H1 (cell line): ENCODE data around the gene P2RY14. TPM values are rescaled to one million over a fixed set of nuclear protein-coding genes. Genes with fewer than 3 reads are reported as not detected.

Experiments used
- CTCF ChIA-PET: fragments of 300-600 bp; sonication (Branson Sonifier 250); formaldehyde crosslinking; loops from one replicate; lab custom pipeline; 2021; ENCODE audit not compliant: partially characterized antibody; lab: Charles Lee
- POLR2A ChIA-PET: fragments of 300-600 bp; sonication (Branson Sonifier 250); formaldehyde crosslinking; loops from one replicate; lab custom pipeline; 2021; ENCODE audit warnings: inconsistent platforms; ENCODE audit not compliant: partially characterized antibody; lab: Charles Lee
- DNase-seq, 2 experiments: peaks; one replicate each; pipeline versions ENCODE4 v3.0.0 to v3.0.0-alpha.2; 2010 to 2022; ENCODE audit warnings: low spot score in 2 of 2, low read depth in 1 of 2, mixed read lengths in 1 of 2
- FAIRE-seq: peaks from 2 replicates; lab custom pipeline; 2011; peaks lifted over from hg19 to GRCh38; lab: Jason Lieb, UNC
- H2AFZ ChIP-seq: 2 replicates; pipeline ENCODE4 v1.8.1; 2012; ENCODE audit warnings: low read length, inconsistent platforms
- H2AK5ac ChIP-seq: 2 replicates; pipeline ENCODE4 v1.6.1; 2013; ENCODE audit warnings: low read depth, low read length
- H2BK120ac ChIP-seq: replicated peaks from 2 replicates; pipeline ENCODE3; 2013; ENCODE audit warnings: low read depth, low read length, inconsistent platforms
- H2BK12ac ChIP-seq: 2 replicates; pipeline ENCODE4 v1.6.1; 2013; ENCODE audit warnings: low read depth, low read length
- H2BK15ac ChIP-seq: 2 replicates; pipeline ENCODE4 v1.6.1; 2013; ENCODE audit warnings: low read length
- H2BK20ac ChIP-seq: 2 replicates; pipeline ENCODE4 v1.6.1; 2013; ENCODE audit warnings: low read length
- H2BK5ac ChIP-seq: 2 replicates; pipeline ENCODE4 v1.6.1; 2013; ENCODE audit warnings: low read depth, low read length
- H3K14ac ChIP-seq: 2 replicates; pipeline ENCODE4 v1.6.1; 2013; ENCODE audit warnings: inconsistent platforms; ENCODE audit not compliant: insufficient read length
- H3K18ac ChIP-seq: 2 replicates; pipeline ENCODE4 v1.6.1; 2013; ENCODE audit warnings: low read length; ENCODE audit errors: extremely low read depth
- H3K23ac ChIP-seq: 2 replicates; pipeline ENCODE4 v1.6.1; 2013; ENCODE audit warnings: inconsistent platforms; ENCODE audit not compliant: insufficient read length
- H3K23me2 ChIP-seq: 2 replicates; pipeline ENCODE4 v1.6.1; 2013; ENCODE audit warnings: low read depth, low read length
- H3K27ac ChIP-seq: 2 replicates; pipeline ENCODE4 v1.6.1; 2011; ENCODE audit warnings: low read depth, low read length, inconsistent platforms
- H3K27me3 ChIP-seq, 4 experiments: replicated peaks in 1 of 4; 1 replicate in 1 of 4; 2 replicates in 3 of 4; pipeline versions ENCODE4 v1.6.1 to v1.8.1; 2011 to 2013; ENCODE audit warnings: low read length in 3 of 4, mild to moderate bottlenecking in 3 of 4, inconsistent platforms in 2 of 4, mixed read lengths in 2 of 4, moderate library complexity in 1 of 4; ENCODE audit not compliant: control insufficient read depth in 3 of 4, insufficient read depth in 3 of 4; ENCODE audit errors: extremely low read depth in 1 of 4
- H3K36me3 ChIP-seq, 4 experiments: 2 replicates each; pipeline versions ENCODE4 v1.6.1 to v1.8.1; 2011 to 2013; ENCODE audit warnings: mild to moderate bottlenecking in 4 of 4, low read length in 3 of 4, moderate library complexity in 2 of 4, control low read depth in 1 of 4, inconsistent platforms in 1 of 4; ENCODE audit not compliant: insufficient read depth in 4 of 4, control insufficient read depth in 2 of 4
- H3K4ac ChIP-seq: replicated peaks from 2 replicates; pipeline ENCODE3; 2013; ENCODE audit warnings: low read length, low read depth, mixed read lengths, inconsistent platforms; ENCODE audit not compliant: insufficient read length
- H3K4me1 ChIP-seq, 4 experiments: replicated peaks in 1 of 4; 1 replicate in 1 of 4; 2 replicates in 3 of 4; pipeline versions ENCODE4 v1.6.1 to v1.8.1; 2011 to 2013; ENCODE audit warnings: low read length in 3 of 4, inconsistent platforms in 2 of 4, mixed read lengths in 1 of 4; ENCODE audit not compliant: insufficient read depth in 4 of 4, control insufficient read depth in 3 of 4
- H3K4me2 ChIP-seq, 2 experiments: 2 replicates each; pipeline versions ENCODE4 v1.6.1 to v1.8.1; 2011 to 2013; ENCODE audit warnings: low read depth in 2 of 2, low read length in 2 of 2, control low read depth in 1 of 2, inconsistent platforms in 1 of 2, mild to moderate bottlenecking in 1 of 2; ENCODE audit not compliant: insufficient read depth in 1 of 2
- H3K4me3 ChIP-seq, 4 experiments: fragments of 200-600, 300-600 bp in 1 of 4; sonication (generic), shearing (Covaris generic), sonication (Bioruptor Twin) in 1 of 4; 2 replicates each; pipeline versions ENCODE4 v1.5.1 to v1.8.1; 2011 to 2016; ENCODE audit warnings: low read length in 4 of 4, low read depth in 3 of 4, control low read depth in 2 of 4, inconsistent platforms in 2 of 4, mild to moderate bottlenecking in 2 of 4, mixed read lengths in 1 of 4, moderate library complexity in 1 of 4; ENCODE audit not compliant: insufficient read depth in 2 of 4; ENCODE audit errors: extremely low read depth in 1 of 4
- H3K56ac ChIP-seq: replicated peaks from 2 replicates; pipeline ENCODE3; 2013; ENCODE audit warnings: low read depth, mild to moderate bottlenecking, mixed read lengths, low read length, inconsistent platforms; ENCODE audit not compliant: insufficient read length
- H3K79me1 ChIP-seq: 2 replicates; pipeline ENCODE4 v1.6.1; 2013; ENCODE audit warnings: low read depth, low read length, control low read depth
- H3K79me2 ChIP-seq, 2 experiments: 2 replicates each; pipeline versions ENCODE4 v1.6.1 to v1.8.1; 2012 to 2013; ENCODE audit warnings: low read length in 2 of 2, mild to moderate bottlenecking in 2 of 2, inconsistent platforms in 1 of 2; ENCODE audit not compliant: insufficient read depth in 2 of 2, control insufficient read depth in 1 of 2
- H3K9ac ChIP-seq, 4 experiments: replicated peaks in 1 of 4; 1 replicate in 1 of 4; 2 replicates in 3 of 4; pipeline versions ENCODE4 v1.6.1 to v1.8.1; 2011 to 2013; ENCODE audit warnings: low read depth in 3 of 4, low read length in 3 of 4, control low read depth in 2 of 4, mild to moderate bottlenecking in 2 of 4, moderate library complexity in 2 of 4, inconsistent platforms in 1 of 4; ENCODE audit errors: extremely low read depth in 1 of 4
- H3K9me3 ChIP-seq, 2 experiments: 2 replicates each; pipeline versions ENCODE4 v1.6.1 to v1.8.1; 2012 to 2013; ENCODE audit warnings: mild to moderate bottlenecking in 2 of 2, moderate library complexity in 2 of 2, control low read depth in 1 of 2, inconsistent platforms in 1 of 2, low read depth in 1 of 2, low read length in 1 of 2, mixed read lengths in 1 of 2; ENCODE audit not compliant: insufficient read depth in 2 of 2
- H4K20me1 ChIP-seq, 2 experiments: replicated peaks in 1 of 2; 2 replicates each; pipeline versions ENCODE3 to v1.8.1; 2011 to 2013; ENCODE audit warnings: inconsistent platforms in 2 of 2, low read length in 2 of 2, mild to moderate bottlenecking in 1 of 2; ENCODE audit not compliant: insufficient read depth in 2 of 2, control insufficient read depth in 1 of 2
- H4K5ac ChIP-seq: 2 replicates; pipeline ENCODE4 v1.6.1; 2013; ENCODE audit warnings: low read length, low read depth, mixed read lengths, inconsistent platforms; ENCODE audit not compliant: insufficient read length
- H4K8ac ChIP-seq: 2 replicates; pipeline ENCODE4 v1.8.0; 2013; ENCODE audit warnings: mild to moderate bottlenecking, moderate library complexity, low read length, inconsistent platforms; ENCODE audit not compliant: insufficient read depth; ENCODE audit errors: extremely low read depth
- H4K91ac ChIP-seq: replicated peaks from 2 replicates; pipeline ENCODE3; 2013; ENCODE audit warnings: low read length, mixed read lengths, inconsistent platforms; ENCODE audit not compliant: insufficient read length
- ASH2L ChIP-seq: fragments of 200-600, 300-600 bp; sonication (generic); IDR thresholded peaks from one replicate; pipeline ENCODE4 v1.7.1; 2017; ENCODE audit warnings: low read length
- BACH1 ChIP-seq: IDR thresholded peaks from 2 replicates; pipeline ENCODE4 v1.6.1; 2012; ENCODE audit warnings: low read length, improper control_type of control experiment
- BCL11A ChIP-seq, 2 experiments: IDR thresholded peaks; one replicate each; pipeline ENCODE4 v1.6.1; 2011; ENCODE audit warnings: low read depth in 2 of 2, low read length in 2 of 2, mild to moderate bottlenecking in 2 of 2
- CBX8 ChIP-seq: fragments of 300-800, 300-1000 bp; sonication (generic); IDR thresholded peaks from 2 replicates; pipeline ENCODE4 v1.7.1; 2016; ENCODE audit warnings: low read depth, low read length, borderline replicate concordance
- CHD1 ChIP-seq: IDR thresholded peaks from 2 replicates; pipeline ENCODE4 v1.6.1; 2012; ENCODE audit warnings: low read depth, low read length, improper control_type of control experiment
- CREB1 ChIP-seq: IDR thresholded peaks from 2 replicates; pipeline ENCODE4 v1.6.1; 2012; ENCODE audit warnings: inconsistent platforms
- EP300 ChIP-seq, 2 experiments: IDR thresholded peaks; 1 replicate in 1 of 2; 2 replicates in 1 of 2; pipeline ENCODE4 v1.6.1; 2011 to 2012; ENCODE audit warnings: low read depth in 2 of 2, low read length in 2 of 2, mild to moderate bottlenecking in 2 of 2, borderline replicate concordance in 1 of 2, inconsistent platforms in 1 of 2, moderate library complexity in 1 of 2
- RNF2 ChIP-seq: fragments of 200-900, 300-1000 bp; sonication (generic); IDR thresholded peaks from 2 replicates; pipeline ENCODE4 v1.7.1; 2016; ENCODE audit warnings: borderline replicate concordance, low read depth, mild to moderate bottlenecking, antibody characterized with exemption, low read length; ENCODE audit not compliant: poor library complexity, severe bottlenecking; ENCODE audit errors: missing control alignments
- RXRA ChIP-seq: IDR thresholded peaks from 2 replicates; pipeline ENCODE4 v1.6.1; 2011; ENCODE audit warnings: low read depth, mild to moderate bottlenecking, low read length, moderate library complexity; ENCODE audit not compliant: insufficient read depth
- SIN3A ChIP-seq, 2 experiments: IDR thresholded peaks in 1 of 2; conservative IDR thresholded peaks in 1 of 2; 2 replicates each; pipeline ENCODE4 v1.6.1; 2011 to 2012; ENCODE audit warnings: low read length in 2 of 2, improper control_type of control experiment in 1 of 2, low read depth in 1 of 2, mild to moderate bottlenecking in 1 of 2
- WGBS, 2 experiments: shearing (Covaris generic) in 1 of 2; methylation state at CpG; one replicate each; pipeline versions ENCODE4 v1.1.6 to v1.1.7; 2013 to 2015; ENCODE audit warnings: low lambda C conversion rate in 2 of 2, mixed read lengths in 2 of 2, inconsistent platforms in 1 of 2, low coverage in 1 of 2, missing lambda C conversion rate in 1 of 2; ENCODE audit not compliant: insufficient replicate concordance in 2 of 2, insufficient coverage in 1 of 2, insufficient read length in 1 of 2; ENCODE audit errors: extremely low coverage in 1 of 2, missing lambda C conversion rate in 1 of 2; 5-methylcytosine and 5-hydroxymethylcytosine counted together
- polyA plus RNA-seq, 7 experiments: library from polyadenylated mRNA; depleted of rRNA in 3 of 7; stranded (reverse) in 5 of 7; unstranded in 2 of 7; fragments of >200 nt in 5 of 7; fragments of 200-250 nt in 2 of 7; gene quantifications; 1 replicate in 5 of 7; 2 replicates in 1 of 7; 4 replicates in 1 of 7; pipeline versions ENCODE4 v1.2.1 to v1.2.3, GENCODE V29; 2011 to 2013; ENCODE audit warnings: missing spikeins in 2 of 7, mixed read lengths in 2 of 7
- total RNA-seq: library from RNA; stranded (reverse); fragmentation: NEBNext Ultra II Directional; extraction: Animal tissue kit (Norgen Biotek cat#: 25700); gene quantifications from 2 replicates; pipeline ENCODE4 v1.2.1, GENCODE V29; 2021

The P2RY14 gene
- total and polyA plus RNA-seq, 2 of the 8 experiments (the other 6 are each of a cell fraction or from before 2014, with no cell fraction given), result not detected

DNA sequence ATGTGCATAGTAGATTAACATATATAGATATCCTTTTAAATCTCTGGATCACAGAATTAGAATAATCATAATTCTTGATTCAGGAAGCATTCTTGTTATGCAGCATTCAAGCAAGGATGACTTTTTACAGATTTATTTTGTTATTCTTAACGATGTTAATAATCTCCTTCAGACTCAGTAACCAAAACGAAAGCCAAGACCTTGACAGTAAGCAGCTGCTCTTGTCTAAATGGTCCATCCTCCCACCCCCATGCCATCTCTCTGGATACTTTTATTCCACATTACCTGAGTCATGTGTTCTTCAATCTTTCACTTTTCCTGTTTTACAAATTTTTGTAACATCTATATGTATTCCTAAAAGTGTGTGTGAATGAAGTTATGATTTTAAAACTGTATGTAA lies 42.0 kb downstream of the P2RY14 start:
- no peaks in the 10 kb centered on the region for H4K20me1 ChIP-seq
- H3K27me3 ChIP-seq, result no peaks in the 10 kb centered on the region
- no peak overlapping the region for H4K91ac ChIP-seq
- H3K79me1 ChIP-seq, result no peaks in the 10 kb centered on the region
- DNase-seq, result no peak
- no peaks in the 10 kb centered on the region for H3K23me2 ChIP-seq
- H3K27ac ChIP-seq, result no peak overlapping the region
- no peak overlapping the region for H3K4ac ChIP-seq
- H3K79me2 ChIP-seq, result no peaks in the 10 kb centered on the region
- H3K4me1 ChIP-seq, result peaks cover 0 to 4% (median 2%) of the 10 kb centered on the region in 4 experiments; a peak in 1 of 7 replicates
- no peak overlapping the region for H3K4me3 ChIP-seq
- POLR2A ChIA-PET, result no interaction called here
- H3K23ac ChIP-seq, result no peak overlapping the region
- no peak overlapping the region for H4K5ac ChIP-seq
- FAIRE-seq, result no peak
- no peak for TF ChIP-seq SIN3A (conservative IDR thresholded peaks at IDR 0.05 in 1 of 2, IDR thresholded peaks at IDR 0.05 in 1 of 2; ENCODE audit: low read depth in 1 of 2, low read length in 2 of 2)
- no peak for TF ChIP-seq CREB1
- TF ChIP-seq CBX8, result no peak
- TF ChIP-seq RNF2, result no peak
- no peak for TF ChIP-seq BACH1
- TF ChIP-seq CHD1, result no peak
- no peak for TF ChIP-seq EP300 (IDR thresholded peaks at IDR 0.05; ENCODE audit: borderline replicate concordance in 1 of 2, low read depth in 2 of 2, low read length in 2 of 2)
- no peak for TF ChIP-seq BCL11A (IDR thresholded peaks at IDR 0.05; ENCODE audit: low read depth in 2 of 2, low read length in 2 of 2)
- no peak for TF ChIP-seq RXRA
- no peak for TF ChIP-seq ASH2L
- CTCF ChIA-PET, result interaction anchor here (0.7 to 3.1 kb wide), 10 partner anchors 9 to 181 kb away, joined by 3 to 11 read pairs (median 4); no protein-coding TSS in a partner anchor
- no peak overlapping the region for H4K8ac ChIP-seq
- no peak overlapping the region for H3K56ac ChIP-seq
- H3K9ac ChIP-seq, result no peak overlapping the region
- H2BK20ac ChIP-seq, result no peak overlapping the region
- H2BK5ac ChIP-seq, result no peak overlapping the region
- H2BK12ac ChIP-seq, result no peak overlapping the region
- H3K4me2 ChIP-seq, result no peak overlapping the region
- H2BK15ac ChIP-seq, result no peak overlapping the region
- 94% methylated on average over 2 of the region's 2 CpGs; no CpG with 5 or more reads in 1 of the 2 experiments for WGBS, 2 experiments
- H2AFZ ChIP-seq, result no peak overlapping the region
- peaks cover 0 to 2% of the 10 kb centered on the region in 2 experiments; a peak in 1 of 4 replicates for H3K9me3 ChIP-seq
- peaks cover 0 to 2% (median 0%) of the 10 kb centered on the region in 4 experiments; a peak in 1 of 8 replicates for H3K36me3 ChIP-seq
- no peak overlapping the region for H2BK120ac ChIP-seq
- H2AK5ac ChIP-seq, result no peak overlapping the region
- H3K14ac ChIP-seq, result no peak overlapping the region
- H3K18ac ChIP-seq, result no peak overlapping the region
